Ishikawa (cell line): ENCODE measurements around the gene ANK2.

Source experiments
- CEBPB ChIP-seq: IDR thresholded peaks from 2 replicates; pipeline ENCODE4 v1.6.1; 2012
- CREB1 ChIP-seq: IDR thresholded peaks from 2 replicates; pipeline ENCODE4 v1.6.1; 2012; ENCODE audit warnings: low read depth
- EGR1 ChIP-seq: IDR thresholded peaks from 2 replicates; pipeline ENCODE4 v1.6.1; 2012
- EP300 ChIP-seq: IDR thresholded peaks from 2 replicates; pipeline ENCODE4 v1.6.1; 2012; ENCODE audit warnings: borderline replicate concordance
- FOXM1 ChIP-seq: IDR thresholded peaks from 2 replicates; pipeline ENCODE4 v1.6.1; 2012; ENCODE audit warnings: low read depth, borderline replicate concordance
- NFIC ChIP-seq: IDR thresholded peaks from 2 replicates; pipeline ENCODE4 v1.6.1; 2012
- RAD21 ChIP-seq: IDR thresholded peaks from 2 replicates; pipeline ENCODE4 v1.6.1; 2012; ENCODE audit warnings: low read depth
- TAF1 ChIP-seq: IDR thresholded peaks from 2 replicates; pipeline ENCODE4 v1.6.1; 2012; ENCODE audit warnings: low read depth, mild to moderate bottlenecking
- TCF12 ChIP-seq: IDR thresholded peaks from 2 replicates; pipeline ENCODE4 v1.6.1; 2012; ENCODE audit warnings: low read depth
- TEAD4 ChIP-seq: IDR thresholded peaks from 2 replicates; pipeline ENCODE4 v1.6.1; 2012
- YY1 ChIP-seq: IDR thresholded peaks from 2 replicates; pipeline ENCODE4 v1.6.1; 2012; ENCODE audit warnings: low read depth
- ZBTB7A ChIP-seq: IDR thresholded peaks from 2 replicates; pipeline ENCODE4 v1.6.1; 2012; ENCODE audit warnings: low read depth
- TF ChIP-seq, protein P1 (sequence below): IDR thresholded peaks from 2 replicates; pipeline ENCODE4 v1.6.1; 2012
- TF ChIP-seq, protein P2 (sequence below): IDR thresholded peaks from 2 replicates; pipeline ENCODE4 v1.6.1; 2012
- TF ChIP-seq, protein P3 (sequence below): IDR thresholded peaks from 2 replicates; pipeline ENCODE4 v1.6.1; 2012; ENCODE audit warnings: low read depth, mild to moderate bottlenecking

The ANK2 gene

DNA sequence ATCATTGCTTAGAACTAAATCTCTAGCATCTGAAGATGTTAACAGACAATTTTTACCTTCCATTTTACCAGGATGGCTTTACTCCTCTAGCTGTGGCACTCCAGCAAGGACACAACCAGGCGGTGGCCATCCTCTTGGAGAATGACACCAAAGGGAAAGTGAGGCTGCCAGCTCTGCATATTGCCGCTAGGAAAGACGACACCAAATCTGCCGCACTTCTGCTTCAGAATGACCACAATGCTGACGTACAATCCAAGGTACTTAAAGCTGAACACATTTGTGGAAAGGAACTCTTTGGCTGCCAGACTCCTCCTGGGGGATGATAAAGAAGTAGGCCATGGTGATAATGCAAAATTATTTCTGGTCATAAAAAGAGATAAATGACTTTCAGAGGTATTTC, 187.5 kb downstream of the ANK2 start:
- TF ChIP-seq TAF1 (no peak), NFIC (no peak), CEBPB (no peak), ZBTB7A (no peak), EP300 (no peak), TEAD4 (no peak), FOXM1 (no peak), YY1 (no peak), EGR1 (no peak), TCF12 (no peak), CREB1 (no peak), RAD21 (no peak)
- TF ChIP-seq, protein P1, sequence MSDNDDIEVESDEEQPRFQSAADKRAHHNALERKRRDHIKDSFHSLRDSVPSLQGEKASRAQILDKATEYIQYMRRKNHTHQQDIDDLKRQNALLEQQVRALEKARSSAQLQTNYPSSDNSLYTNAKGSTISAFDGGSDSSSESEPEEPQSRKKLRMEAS: no peak
- TF ChIP-seq, protein P2, sequence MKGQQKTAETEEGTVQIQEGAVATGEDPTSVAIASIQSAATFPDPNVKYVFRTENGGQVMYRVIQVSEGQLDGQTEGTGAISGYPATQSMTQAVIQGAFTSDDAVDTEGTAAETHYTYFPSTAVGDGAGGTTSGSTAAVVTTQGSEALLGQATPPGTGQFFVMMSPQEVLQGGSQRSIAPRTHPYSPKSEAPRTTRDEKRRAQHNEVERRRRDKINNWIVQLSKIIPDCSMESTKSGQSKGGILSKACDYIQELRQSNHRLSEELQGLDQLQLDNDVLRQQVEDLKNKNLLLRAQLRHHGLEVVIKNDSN: no peak
- TF ChIP-seq, protein P3, sequence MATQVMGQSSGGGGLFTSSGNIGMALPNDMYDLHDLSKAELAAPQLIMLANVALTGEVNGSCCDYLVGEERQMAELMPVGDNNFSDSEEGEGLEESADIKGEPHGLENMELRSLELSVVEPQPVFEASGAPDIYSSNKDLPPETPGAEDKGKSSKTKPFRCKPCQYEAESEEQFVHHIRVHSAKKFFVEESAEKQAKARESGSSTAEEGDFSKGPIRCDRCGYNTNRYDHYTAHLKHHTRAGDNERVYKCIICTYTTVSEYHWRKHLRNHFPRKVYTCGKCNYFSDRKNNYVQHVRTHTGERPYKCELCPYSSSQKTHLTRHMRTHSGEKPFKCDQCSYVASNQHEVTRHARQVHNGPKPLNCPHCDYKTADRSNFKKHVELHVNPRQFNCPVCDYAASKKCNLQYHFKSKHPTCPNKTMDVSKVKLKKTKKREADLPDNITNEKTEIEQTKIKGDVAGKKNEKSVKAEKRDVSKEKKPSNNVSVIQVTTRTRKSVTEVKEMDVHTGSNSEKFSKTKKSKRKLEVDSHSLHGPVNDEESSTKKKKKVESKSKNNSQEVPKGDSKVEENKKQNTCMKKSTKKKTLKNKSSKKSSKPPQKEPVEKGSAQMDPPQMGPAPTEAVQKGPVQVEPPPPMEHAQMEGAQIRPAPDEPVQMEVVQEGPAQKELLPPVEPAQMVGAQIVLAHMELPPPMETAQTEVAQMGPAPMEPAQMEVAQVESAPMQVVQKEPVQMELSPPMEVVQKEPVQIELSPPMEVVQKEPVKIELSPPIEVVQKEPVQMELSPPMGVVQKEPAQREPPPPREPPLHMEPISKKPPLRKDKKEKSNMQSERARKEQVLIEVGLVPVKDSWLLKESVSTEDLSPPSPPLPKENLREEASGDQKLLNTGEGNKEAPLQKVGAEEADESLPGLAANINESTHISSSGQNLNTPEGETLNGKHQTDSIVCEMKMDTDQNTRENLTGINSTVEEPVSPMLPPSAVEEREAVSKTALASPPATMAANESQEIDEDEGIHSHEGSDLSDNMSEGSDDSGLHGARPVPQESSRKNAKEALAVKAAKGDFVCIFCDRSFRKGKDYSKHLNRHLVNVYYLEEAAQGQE: no peak

DNA sequence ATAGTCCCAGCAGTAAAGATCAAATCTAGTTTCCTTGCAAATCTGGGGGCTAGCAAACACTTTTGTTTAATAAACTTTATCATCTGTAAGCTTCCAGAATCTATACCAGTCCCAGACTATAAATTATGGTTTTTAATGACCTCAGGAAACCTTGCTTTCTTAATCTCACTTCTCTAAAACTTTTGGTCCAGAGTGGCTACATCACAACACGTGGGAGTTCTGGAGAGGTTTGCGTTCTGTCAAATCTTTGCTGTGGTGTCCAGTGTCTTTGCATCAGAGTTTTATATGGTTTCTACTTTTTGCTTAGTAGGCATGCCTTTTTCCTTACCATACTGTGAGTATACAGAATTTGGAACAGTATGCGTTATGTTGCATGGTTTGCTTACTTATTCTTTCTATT, 193.9 kb downstream of the ANK2 start:
- no peak for TF ChIP-seq TEAD4

DNA sequence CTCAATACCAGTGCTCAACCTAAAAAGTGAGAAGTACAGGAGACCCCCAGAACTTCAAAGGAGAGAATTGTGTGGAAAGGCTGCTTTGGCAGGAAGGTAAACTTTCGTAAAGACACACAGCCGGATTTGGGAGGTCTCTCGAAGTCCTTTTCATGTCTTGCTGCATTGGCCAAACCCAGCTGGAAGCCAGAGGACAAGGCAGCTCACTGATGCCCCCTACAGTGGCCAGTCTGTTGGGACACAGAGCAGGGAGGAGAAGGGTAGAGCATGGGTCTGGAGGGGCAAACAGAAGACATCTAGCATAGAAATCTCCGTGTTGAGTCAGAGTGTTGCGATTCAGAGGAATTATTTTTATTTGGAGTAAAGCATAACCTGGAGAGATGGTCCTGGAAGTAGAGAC, 198.9 kb downstream of the ANK2 start:
- TF ChIP-seq RAD21 (peak; percentile 69), TCF12 (no peak)
- TF ChIP-seq, protein P2: no peak

DNA sequence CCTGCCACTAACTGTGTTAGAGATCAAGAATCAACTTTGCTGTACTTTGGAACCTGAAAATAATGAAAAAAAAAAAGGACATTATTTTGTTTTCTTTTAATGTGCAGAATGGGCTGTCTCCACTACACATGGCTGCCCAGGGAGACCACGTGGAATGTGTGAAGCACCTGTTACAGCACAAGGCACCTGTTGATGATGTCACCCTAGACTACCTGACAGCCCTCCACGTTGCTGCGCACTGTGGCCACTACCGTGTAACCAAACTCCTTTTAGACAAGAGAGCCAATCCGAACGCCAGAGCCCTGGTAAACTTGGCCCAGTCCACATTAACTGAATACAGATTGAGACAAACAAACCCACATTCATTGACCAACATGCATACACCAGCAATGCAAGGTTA, 206.2 kb downstream of the ANK2 start:
- TF ChIP-seq ZBTB7A (no peak), CREB1 (no peak), FOXM1 (no peak), TAF1 (no peak), CEBPB (no peak), NFIC (no peak), YY1 (no peak)
- TF ChIP-seq, protein P1: no peak
- TF ChIP-seq, protein P3: no peak

DNA sequence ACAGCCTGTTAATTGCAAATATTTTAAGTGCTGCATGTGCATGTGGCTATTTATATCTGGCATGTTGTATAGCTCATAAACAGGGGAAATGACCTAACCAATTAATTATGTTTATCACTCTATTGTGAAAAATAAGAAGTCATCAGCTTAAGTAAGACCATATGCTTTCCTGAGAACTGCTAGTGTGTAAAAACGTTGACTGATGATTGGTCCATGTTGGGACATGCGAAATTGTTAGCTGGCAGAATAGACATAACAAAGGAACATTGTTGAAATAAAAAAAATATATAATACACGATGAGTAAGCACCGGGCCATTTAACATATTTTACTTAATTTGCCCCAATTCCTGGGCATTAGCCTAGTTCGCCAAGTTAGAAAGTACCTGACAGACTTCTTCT, 207.5 kb downstream of the ANK2 start:
- TF ChIP-seq CREB1: no peak
- TF ChIP-seq TAF1: no peak
- no peak for TF ChIP-seq TCF12
- no peak for TF ChIP-seq ZBTB7A
- no peak for TF ChIP-seq CEBPB
- no peak for TF ChIP-seq TEAD4
- TF ChIP-seq EGR1: no peak
- TF ChIP-seq YY1: no peak
- no peak for TF ChIP-seq NFIC
- TF ChIP-seq, protein P1: no peak
- TF ChIP-seq, protein P2: no peak
- TF ChIP-seq, protein P3: no peak
- no peak for TF ChIP-seq FOXM1
- no peak for TF ChIP-seq EP300
- no peak for TF ChIP-seq RAD21
